ENCODE measurements around the gene NEU1. TPM values are rescaled to one million over a fixed set of nuclear protein-coding genes. Genes with fewer than 3 reads are reported as not detected.
"Not testable (repeated sequence)": the region's sequence is repeated elsewhere in the genome, so short reads cannot be mapped to it uniquely, and the experiment has no call there.

NEU1 gene
- total and polyA plus RNA-seq, 4 donors, result 27.6 to 42.4 (median 34.8) TPM

- TF ChIP-seq, protein P1, sequence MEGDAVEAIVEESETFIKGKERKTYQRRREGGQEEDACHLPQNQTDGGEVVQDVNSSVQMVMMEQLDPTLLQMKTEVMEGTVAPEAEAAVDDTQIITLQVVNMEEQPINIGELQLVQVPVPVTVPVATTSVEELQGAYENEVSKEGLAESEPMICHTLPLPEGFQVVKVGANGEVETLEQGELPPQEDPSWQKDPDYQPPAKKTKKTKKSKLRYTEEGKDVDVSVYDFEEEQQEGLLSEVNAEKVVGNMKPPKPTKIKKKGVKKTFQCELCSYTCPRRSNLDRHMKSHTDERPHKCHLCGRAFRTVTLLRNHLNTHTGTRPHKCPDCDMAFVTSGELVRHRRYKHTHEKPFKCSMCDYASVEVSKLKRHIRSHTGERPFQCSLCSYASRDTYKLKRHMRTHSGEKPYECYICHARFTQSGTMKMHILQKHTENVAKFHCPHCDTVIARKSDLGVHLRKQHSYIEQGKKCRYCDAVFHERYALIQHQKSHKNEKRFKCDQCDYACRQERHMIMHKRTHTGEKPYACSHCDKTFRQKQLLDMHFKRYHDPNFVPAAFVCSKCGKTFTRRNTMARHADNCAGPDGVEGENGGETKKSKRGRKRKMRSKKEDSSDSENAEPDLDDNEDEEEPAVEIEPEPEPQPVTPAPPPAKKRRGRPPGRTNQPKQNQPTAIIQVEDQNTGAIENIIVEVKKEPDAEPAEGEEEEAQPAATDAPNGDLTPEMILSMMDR (IDR thresholded peaks at IDR 0.05; ENCODE audit: low read depth, low read length, missing input control), result no peak
- no peak for TF ChIP-seq NR2F2 (IDR thresholded peaks at IDR 0.05)
- no peak for TF ChIP-seq YY1 (IDR thresholded peaks at IDR 0.05)
- TF ChIP-seq RAD21 (IDR thresholded peaks at IDR 0.05), result no peak
- TF ChIP-seq ATF3 (IDR thresholded peaks at IDR 0.05), result no peak
- no peak for TF ChIP-seq HNF4G (IDR thresholded peaks at IDR 0.05)
These were observed 8.5 kb upstream of the NEU1 start (continued) for GRCh38 chr6:31871046-31871659.

- Histone ChIP-seq H3K27me3 (ENCODE audit: control insufficient read depth in 4 of 4, insufficient read depth in 4 of 4, low read length in 3 of 4) (no peaks in the 10 kb centered on the region), H3K9ac (ENCODE audit: low read depth in 1 of 2, low read length in 2 of 2) (no peak overlapping the region), H3K27ac (ENCODE audit: low read depth in 1 of 2, low read length in 2 of 2) (no peak overlapping the region), H3K36me3 (ENCODE audit: control insufficient read depth in 4 of 4, insufficient read depth in 3 of 4, low read depth in 1 of 4, low read length in 3 of 4) (no peaks in the 10 kb centered on the region), H3K4me1 (ENCODE audit: control insufficient read depth in 4 of 4, insufficient read depth in 4 of 4, low read length in 3 of 4) (no peaks in the 10 kb centered on the region), H3K9me3 (ENCODE audit: control insufficient read depth in 4 of 4, low read length in 3 of 4) (no peaks in the 10 kb centered on the region), H3K4me3 (ENCODE audit: low read depth in 1 of 3, low read length in 3 of 3) (no peak overlapping the region)
- TF ChIP-seq NR2F2 (IDR thresholded peaks at IDR 0.05), result no peak
- TF ChIP-seq EGR1 (IDR thresholded peaks at IDR 0.05; ENCODE audit: low read depth in 2 of 2), result no peak
- no peak for TF ChIP-seq FOXA2 (IDR thresholded peaks at IDR 0.05)
- TF ChIP-seq RAD21 (IDR thresholded peaks at IDR 0.05), result no peak
- no peak for TF ChIP-seq FOXA1 (IDR thresholded peaks at IDR 0.05)
- no peak for TF ChIP-seq YY1 (IDR thresholded peaks at IDR 0.05)
- TF ChIP-seq, protein P1 (IDR thresholded peaks at IDR 0.05; ENCODE audit: low read depth, low read length, missing input control), result no peak
- TF ChIP-seq ATF3 (IDR thresholded peaks at IDR 0.05), result no peak
- no peak for TF ChIP-seq RXRA (IDR thresholded peaks at IDR 0.05)
- no peak for DNase-seq (ENCODE audit: low spot score)
- WGBS, result 83% methylated on average over 16 of the region's 16 CpGs
These were observed 7.8 kb upstream of the NEU1 start for GRCh38 chr6:31870385-31870921.

DNA sequence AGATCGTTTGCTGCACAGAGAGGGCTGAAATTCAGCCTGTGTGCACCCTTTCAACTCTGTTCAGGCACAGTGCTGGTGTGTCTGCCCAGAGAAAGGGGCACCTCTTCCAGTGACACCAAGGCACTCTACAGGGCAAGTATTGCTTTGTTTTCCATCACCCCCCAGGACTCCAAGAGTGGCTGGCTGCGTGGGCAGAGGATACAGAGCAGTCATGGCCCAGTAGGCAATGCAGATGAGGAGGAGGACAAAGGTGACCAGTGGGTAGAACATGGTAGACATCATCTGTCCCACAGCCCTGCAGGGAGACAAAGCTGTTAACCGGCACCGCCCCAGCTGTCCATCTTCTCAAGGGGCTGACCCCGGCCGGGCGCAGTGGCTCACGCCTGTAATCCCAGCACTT, 6.7 kb upstream of the NEU1 start:
- no peak for TF ChIP-seq GABPA (IDR thresholded peaks at IDR 0.05 in 1 of 2, conservative IDR thresholded peaks at IDR 0.05 in 1 of 2)
- no peak for TF ChIP-seq JUND (IDR thresholded peaks at IDR 0.05)
- no peak for TF ChIP-seq NR2F2 (IDR thresholded peaks at IDR 0.05)
- TF ChIP-seq RXRA (IDR thresholded peaks at IDR 0.05), result no peak
- TF ChIP-seq SP1 (IDR thresholded peaks at IDR 0.05), result no peak
- TF ChIP-seq YY1 (IDR thresholded peaks at IDR 0.05), result no peak
- no peak for TF ChIP-seq REST (IDR thresholded peaks at IDR 0.05)
- no peak for TF ChIP-seq RAD21 (IDR thresholded peaks at IDR 0.05)
- TF ChIP-seq FOXA1 (IDR thresholded peaks at IDR 0.05), result no peak
- Histone ChIP-seq H3K9ac (ENCODE audit: low read depth in 1 of 2, low read length in 2 of 2) (no peak overlapping the region), H3K27me3 (ENCODE audit: control insufficient read depth in 4 of 4, insufficient read depth in 4 of 4, low read length in 3 of 4) (no peaks in the 10 kb centered on the region), H3K27ac (ENCODE audit: low read depth in 1 of 2, low read length in 2 of 2) (no peak overlapping the region), H3K36me3 (ENCODE audit: control insufficient read depth in 4 of 4, insufficient read depth in 3 of 4, low read depth in 1 of 4, low read length in 3 of 4) (no peaks in the 10 kb centered on the region), H3K9me3 (ENCODE audit: control insufficient read depth in 4 of 4, low read length in 3 of 4) (no peaks in the 10 kb centered on the region), H3K4me1 (ENCODE audit: control insufficient read depth in 4 of 4, insufficient read depth in 4 of 4, low read length in 3 of 4) (peaks cover 0 to 6% (median 2%) of the 10 kb centered on the region in 4 donors), H3K4me3 (ENCODE audit: low read depth in 1 of 3, low read length in 3 of 3) (no peak overlapping the region)
- no peak for DNase-seq (ENCODE audit: low spot score)
- 86% methylated on average over 8 of the region's 8 CpGs for WGBS

DNA sequence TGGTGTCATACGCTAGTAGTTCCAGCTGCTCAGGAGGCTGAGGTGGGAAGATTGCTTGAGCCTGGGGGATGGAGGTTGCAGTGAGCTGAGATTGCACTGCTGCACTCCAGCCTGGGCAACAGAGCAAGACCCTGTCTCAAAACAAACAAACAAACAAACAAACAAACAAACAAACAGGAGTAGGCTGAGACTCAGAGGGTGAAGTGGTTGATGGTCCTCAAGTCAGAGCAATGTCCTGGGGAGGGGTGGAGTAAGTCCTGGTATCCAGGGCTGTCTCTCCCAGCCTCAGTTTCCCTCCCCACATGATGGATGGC, 6.0 kb upstream of the NEU1 start:
- not testable (repeated sequence) for H3K36me3 ChIP-seq (ENCODE audit: control insufficient read depth in 4 of 4, insufficient read depth in 3 of 4, low read depth in 1 of 4, low read length in 3 of 4); H3K4me3 ChIP-seq (ENCODE audit: low read depth in 1 of 3, low read length in 3 of 3); H3K9me3 ChIP-seq (ENCODE audit: control insufficient read depth in 4 of 4, low read length in 3 of 4); H3K27me3 ChIP-seq (ENCODE audit: control insufficient read depth in 4 of 4, insufficient read depth in 4 of 4, low read length in 3 of 4); H3K4me1 ChIP-seq (ENCODE audit: control insufficient read depth in 4 of 4, insufficient read depth in 4 of 4, low read length in 3 of 4); H3K27ac ChIP-seq (ENCODE audit: low read depth in 1 of 2, low read length in 2 of 2); H3K9ac ChIP-seq (ENCODE audit: low read depth in 1 of 2, low read length in 2 of 2); DNase-seq (ENCODE audit: low spot score)
- WGBS, result 97% methylated on average over 1 of the region's 1 CpG
